ENCODE measurements around the gene RFTN1. TPM values are rescaled to one million over a fixed set of nuclear protein-coding genes. Genes with fewer than 3 reads are reported as not detected.

Gene RFTN1
- total and polyA plus RNA-seq, 2 donors (not counting 1 experiment from before 2014, with no cell fraction given) = 32.4 to 156 TPM

GRCh38 chr3:16270855-16271254, 242.6 kb downstream of the RFTN1 start:
- DNase-seq (no peak), ATAC-seq (ENCODE audit: low read depth) (no peak)
- no peak overlapping the region for H3K27ac ChIP-seq (ENCODE audit: low read length in 2 of 2)
- H3K9ac ChIP-seq (ENCODE audit: low read length) = no peak overlapping the region
- peaks cover 5% of the 10 kb centered on the region for H4K20me1 ChIP-seq (ENCODE audit: control insufficient read depth, insufficient read depth, low read length, poor library complexity, severe bottlenecking)
- Mint-ChIP-seq H3K9me3 (ENCODE audit: insufficient read depth) (no peaks in the 10 kb centered on the region), H3K27me3 (no peaks in the 10 kb centered on the region), H3K4me1 (peaks cover 10% of the 10 kb centered on the region), H3K4me3 (no peak overlapping the region), H3K27ac (no peak overlapping the region)
- peaks cover 2% of the 10 kb centered on the region in 2 donors for H3K4me1 ChIP-seq (ENCODE audit: control insufficient read depth in 2 of 2, insufficient read depth in 2 of 2, low read length in 2 of 2)
- intact Hi-C loops (cut with micrococcal nuclease) = no loop called here
- ChIA-PET POLR2A (no interaction called here), CTCF (interaction anchor here (6.3 to 7.6 kb wide), 2 partner anchors 20 to 282 kb away, joined by 76 read pairs; no protein-coding TSS in a partner anchor)
- 98% methylated on average over 10 of the region's 10 CpGs for WGBS (ENCODE audit: insufficient coverage)
- no peaks in the 10 kb centered on the region for H3K27me3 ChIP-seq (replicated peaks in 1 of 4; ENCODE audit: control extremely low read depth in 1 of 4, control insufficient read depth in 3 of 4, insufficient read depth in 4 of 4, low read length in 3 of 4)
- no peak overlapping the region for H3K4me2 ChIP-seq (replicated peaks; ENCODE audit: low read depth, low read length, poor library complexity, severe bottlenecking)
- peaks cover 9 to 12% of the 10 kb centered on the region in 2 experiments for H3K36me3 ChIP-seq (replicated peaks in 1 of 2; ENCODE audit: control extremely low read depth in 1 of 2, control insufficient read depth in 1 of 2, extremely low read depth in 1 of 2, insufficient read depth in 2 of 2, low read length in 1 of 2)
- TF ChIP-seq CTCF (IDR thresholded peaks at IDR 0.05) (no peak), EZH2 (IDR thresholded peaks at IDR 0.05; ENCODE audit: borderline replicate concordance, insufficient read depth, low read depth, low read length, poor library complexity, severe bottlenecking) (no peak)
- no peak overlapping the region for H2AFZ ChIP-seq (ENCODE audit: insufficient read depth, low read depth, low read length, poor library complexity, severe bottlenecking)
- no peak overlapping the region for H3K4me3 ChIP-seq (ENCODE audit: control extremely low read depth in 1 of 5, extremely low read depth in 1 of 5, insufficient read depth in 1 of 5, low read depth in 2 of 5, low read length in 4 of 5)
- no peaks in the 10 kb centered on the region for H3K9me3 ChIP-seq (ENCODE audit: control extremely low read depth in 1 of 3, control insufficient read depth in 2 of 3, insufficient read depth in 1 of 3, low read length in 2 of 3)
- peaks cover 29% of the 10 kb centered on the region for H3K79me2 ChIP-seq (ENCODE audit: control insufficient read depth, insufficient read depth, low read length)

- Histone ChIP-seq H3K4me2 (replicated peaks; ENCODE audit: low read depth, low read length, poor library complexity, severe bottlenecking) (no peak overlapping the region), H3K27me3 (replicated peaks in 1 of 4; ENCODE audit: control extremely low read depth in 1 of 4, control insufficient read depth in 3 of 4, insufficient read depth in 4 of 4, low read length in 3 of 4) (no peaks in the 10 kb centered on the region), H2AFZ (ENCODE audit: insufficient read depth, low read depth, low read length, poor library complexity, severe bottlenecking) (no peak overlapping the region), H3K9me3 (ENCODE audit: control extremely low read depth in 1 of 3, control insufficient read depth in 2 of 3, insufficient read depth in 1 of 3, low read length in 2 of 3) (no peaks in the 10 kb centered on the region), H4K20me1 (ENCODE audit: control insufficient read depth, insufficient read depth, low read length, poor library complexity, severe bottlenecking) (peaks cover 5% of the 10 kb centered on the region), H3K9ac (ENCODE audit: low read length) (no peak overlapping the region), H3K36me3 (replicated peaks in 1 of 2; ENCODE audit: control extremely low read depth in 1 of 2, control insufficient read depth in 1 of 2, extremely low read depth in 1 of 2, insufficient read depth in 2 of 2, low read length in 1 of 2) (peaks cover 8 to 9% of the 10 kb centered on the region in 2 experiments), H3K4me1 (ENCODE audit: control insufficient read depth in 2 of 2, insufficient read depth in 2 of 2, low read length in 2 of 2) (peaks cover 12 to 13% of the 10 kb centered on the region in 2 donors), H3K27ac (ENCODE audit: low read length in 2 of 2) (no peak overlapping the region), H3K79me2 (ENCODE audit: control insufficient read depth, insufficient read depth, low read length) (peaks cover 56% of the 10 kb centered on the region), H3K4me3 (ENCODE audit: control extremely low read depth in 1 of 5, extremely low read depth in 1 of 5, insufficient read depth in 1 of 5, low read depth in 2 of 5, low read length in 4 of 5) (no peak overlapping the region)
- H3K9me3 Mint-ChIP-seq (ENCODE audit: insufficient read depth) = no peaks in the 10 kb centered on the region
- ATAC-seq (ENCODE audit: low read depth) (no peak), DNase-seq (no peak)
- no peak overlapping the region for H3K27ac Mint-ChIP-seq
- no CpG with 5 or more reads among the region's 3 CpGs for WGBS (ENCODE audit: insufficient coverage)
- peaks cover 25% of the 10 kb centered on the region for H3K4me1 Mint-ChIP-seq
- CTCF ChIA-PET = interaction anchor here (6.3 to 7.6 kb wide), 2 partner anchors 24 to 286 kb away, joined by 76 read pairs; no protein-coding TSS in a partner anchor
- POLR2A ChIA-PET = no interaction called here
- H3K4me3 Mint-ChIP-seq = peak overlapping the region; percentile 8
- intact Hi-C loops (cut with micrococcal nuclease) = loop anchor here (5.0 to 10.0 kb wide), 3 partner anchors 106 to 966 kb away; partner anchors contain the start of genes EAF1 and METTL6
- H3K27me3 Mint-ChIP-seq = no peaks in the 10 kb centered on the region
- TF ChIP-seq EZH2 (IDR thresholded peaks at IDR 0.05; ENCODE audit: borderline replicate concordance, insufficient read depth, low read depth, low read length, poor library complexity, severe bottlenecking) (no peak), CTCF (IDR thresholded peaks at IDR 0.05) (no peak)
Measured at GRCh38 chr3:16266714-16267113, 246.8 kb downstream of the RFTN1 start.

Other genes with a start within 250 kb of the RFTN1 start
- 11.5 and 12.9 TPM in 2 replicates for gene DPH3, start 248.8 kb downstream of the RFTN1 start, total RNA-seq
- 6.7 and 7.4 TPM in 2 replicates for gene DPH3, start 248.8 kb downstream of the RFTN1 start, polyA plus RNA-seq
- 11.2 and 12.3 TPM in 2 replicates for gene OXNAD1, start 248.5 kb downstream of the RFTN1 start, total RNA-seq
- 4.0 and 5.5 TPM in 2 replicates for gene OXNAD1, start 248.5 kb downstream of the RFTN1 start, polyA plus RNA-seq
- 0.27 TPM in 1 of 2 replicates, not detected in the other for gene DAZL, start 91.7 kb upstream of the RFTN1 start, total RNA-seq
- gene DAZL, start 91.7 kb upstream of the RFTN1 start, polyA plus RNA-seq = 1.2 and 1.3 TPM in 2 replicates